OCI-LY7 (cell line): ENCODE results near the gene CNTN5. TPM values are rescaled to one million over a fixed set of nuclear protein-coding genes. Genes with fewer than 3 reads are reported as not detected.
"Not testable (repeated sequence)": the region's sequence is repeated elsewhere in the genome, so short reads cannot be mapped to it uniquely, and the experiment has no call there.

ENCODE experiments used
- BruUV-seq: library from RNA; stranded (reverse); fragments of 400-500 nt; replicated peaks from 2 replicates; lab custom pipeline; 2021; lab: Mats Ljungman, UMichigan
- CTCF ChIA-PET: fragments of 300-600 bp; sonication (Branson Sonifier 250); formaldehyde crosslinking; loops from one replicate; lab custom pipeline; 2022; ENCODE audit warnings: antibody characterized with exemption; ENCODE audit not compliant: unreplicated experiment; lab: Charles Lee
- POLR2A ChIA-PET: fragments of 300-600 bp; sonication (Branson Sonifier 250); formaldehyde crosslinking; loops from one replicate; lab custom pipeline; 2022; ENCODE audit warnings: antibody characterized with exemption; lab: Charles Lee
- DNase-seq: peaks from one replicate; pipeline ENCODE4 v3.0.0-alpha.2; 2015; ENCODE audit warnings: low spot score
- H2AFZ ChIP-seq: fragments of 200-600 bp; sonication (generic), shearing (Covaris generic); 2 replicates; pipeline ENCODE4 v1.6.1; 2014; ENCODE audit warnings: mild to moderate bottlenecking, antibody characterized with exemption, low read length, moderate library complexity
- H3K27ac ChIP-seq: fragments of 200-600 bp; sonication (generic); 2 replicates; pipeline ENCODE4 v1.5.1; 2014; ENCODE audit warnings: mixed run types, low read depth, mild to moderate bottlenecking, moderate library complexity, low read length, inconsistent platforms; ENCODE audit not compliant: poor library complexity, severe bottlenecking
- H3K36me3 ChIP-seq: fragments of 200-600 bp; sonication (generic); 2 replicates; pipeline ENCODE4 v1.6.1; 2014; ENCODE audit warnings: mild to moderate bottlenecking, antibody characterized with exemption, low read length, moderate library complexity, mixed read lengths; ENCODE audit not compliant: insufficient read depth
- H3K4me1 ChIP-seq: fragments of 200-600 bp; sonication (generic); 2 replicates; pipeline ENCODE4 v1.5.1; 2014; ENCODE audit warnings: mild to moderate bottlenecking, low read length; ENCODE audit not compliant: insufficient read depth, poor library complexity, severe bottlenecking
- H3K4me2 ChIP-seq: fragments of 200-600 bp; sonication (generic); 2 replicates; pipeline ENCODE4 v1.6.1; 2014; ENCODE audit warnings: mild to moderate bottlenecking, low read length
- H3K4me3 ChIP-seq: fragments of 200-600 bp; sonication (generic); 2 replicates; pipeline ENCODE4 v1.5.1; 2014; ENCODE audit warnings: mild to moderate bottlenecking, low read depth, low read length; ENCODE audit not compliant: poor library complexity, severe bottlenecking
- H3K79me2 ChIP-seq: fragments of 200-600 bp; sonication (generic); 2 replicates; pipeline ENCODE4 v1.6.1; 2016; ENCODE audit warnings: low read depth, mild to moderate bottlenecking, low read length, moderate library complexity, mixed read lengths; ENCODE audit not compliant: insufficient read depth
- H3K9me2 ChIP-seq: fragments of 200-600 bp; sonication (generic); 2 replicates; pipeline ENCODE4 v1.6.1; 2016; ENCODE audit warnings: mild to moderate bottlenecking, low read length, mixed read lengths; ENCODE audit not compliant: insufficient read depth
- H3K9me3 ChIP-seq: fragments of 200-600 bp; sonication (generic); 2 replicates; pipeline ENCODE4 v1.6.1; 2014; ENCODE audit warnings: mild to moderate bottlenecking, mixed run types, low read length, mixed read lengths
- H4K20me1 ChIP-seq: fragments of 200-600 bp; sonication (generic); 2 replicates; pipeline ENCODE4 v1.6.1; 2014; ENCODE audit warnings: mild to moderate bottlenecking, antibody characterized with exemption, low read length, moderate library complexity, mixed read lengths; ENCODE audit not compliant: insufficient read depth
- EZH2phosphoT487 ChIP-seq: fragments of 200-600 bp; sonication (generic); IDR thresholded peaks from 2 replicates; pipeline ENCODE4 v1.6.1; 2018; ENCODE audit warnings: low read depth, borderline replicate concordance, mild to moderate bottlenecking, mixed run types, antibody characterized with exemption, low read length, moderate library complexity, mixed read lengths
- intact Hi-C: fragments of 100-400 bp; cut with micrococcal nuclease; formaldehyde crosslinking; loops from one replicate; pipeline ENCODE4 v1.10.0; 2022; ENCODE audit not compliant: unreplicated experiment
- total RNA-seq, 2 experiments: library from RNA; depleted of rRNA in 1 of 2; stranded (reverse); fragments of >200 nt in 1 of 2; shearing (Covaris generic) in 1 of 2; gene quantifications; 2 replicates each; pipeline ENCODE4 v1.2.3, GENCODE V29; 2014 to 2022
- TF ChIP-seq, protein P1 (sequence below): fragments of 200-600 bp; sonication (generic); conservative IDR thresholded peaks from 2 replicates; pipeline ENCODE4 v1.5.1; 2014; ENCODE audit warnings: mild to moderate bottlenecking, antibody characterized with exemption, low read length, moderate library complexity, mixed read lengths

CNTN5 gene
- total RNA-seq, 2 experiments from 2014 or later = not detected

DNA sequence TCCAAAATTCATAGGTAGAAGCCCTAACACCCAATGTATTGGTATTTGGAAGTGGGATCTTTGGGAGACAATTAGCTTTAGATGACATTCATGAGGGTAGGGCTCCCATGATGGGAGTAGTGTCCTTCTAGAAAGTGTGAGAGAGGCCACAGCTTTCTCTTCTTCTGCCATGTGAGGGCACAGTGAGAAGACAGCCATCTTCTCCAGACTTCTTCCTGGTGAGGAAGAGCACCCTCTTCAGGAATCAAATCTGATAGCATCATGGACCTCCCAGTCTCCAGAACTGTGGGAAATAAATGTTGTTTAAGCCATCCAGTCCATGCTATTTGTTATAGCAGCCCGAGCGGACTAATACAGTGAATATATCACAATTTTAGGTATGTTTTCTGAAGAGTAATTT, 96.9 kb downstream of the CNTN5 start:
- POLR2A ChIA-PET = interaction anchor here (0.5 kb wide), 1 partner anchor 1218 kb away, joined by 3 read pairs; no protein-coding TSS in a partner anchor
- CTCF ChIA-PET = no interaction called here

GRCh38 chr11:99133862-99134261, 113.1 kb downstream of the CNTN5 start:
- H3K4me2 ChIP-seq, H4K20me1 ChIP-seq, H3K79me2 ChIP-seq, H2AFZ ChIP-seq, H3K9me3 ChIP-seq, CTCF ChIA-PET, H3K27ac ChIP-seq, intact Hi-C loops, BruUV-seq, H3K4me3 ChIP-seq, H3K9me2 ChIP-seq, H3K36me3 ChIP-seq, H3K4me1 ChIP-seq, DNase-seq: not testable (repeated sequence)
- POLR2A ChIA-PET = interaction anchor here (0.7 kb wide), 1 partner anchor 41 kb away, joined by 3 read pairs; no protein-coding TSS in a partner anchor

More for the DNA sequence above, 96.9 kb downstream of the CNTN5 start:
- Histone ChIP-seq H3K9me2 (no peaks in the 10 kb centered on the region), H3K27ac (no peak overlapping the region), H3K9me3 (no peaks in the 10 kb centered on the region), H3K4me3 (no peak overlapping the region), H3K4me1 (no peaks in the 10 kb centered on the region), H3K79me2 (no peaks in the 10 kb centered on the region), H3K36me3 (no peaks in the 10 kb centered on the region), H3K4me2 (no peak overlapping the region), H4K20me1 (no peaks in the 10 kb centered on the region), H2AFZ (no peak overlapping the region)
- intact Hi-C loops = no loop called here
- no TSS peak for BruUV-seq
- no peak for TF ChIP-seq EZH2phosphoT487
- TF ChIP-seq, protein P1, sequence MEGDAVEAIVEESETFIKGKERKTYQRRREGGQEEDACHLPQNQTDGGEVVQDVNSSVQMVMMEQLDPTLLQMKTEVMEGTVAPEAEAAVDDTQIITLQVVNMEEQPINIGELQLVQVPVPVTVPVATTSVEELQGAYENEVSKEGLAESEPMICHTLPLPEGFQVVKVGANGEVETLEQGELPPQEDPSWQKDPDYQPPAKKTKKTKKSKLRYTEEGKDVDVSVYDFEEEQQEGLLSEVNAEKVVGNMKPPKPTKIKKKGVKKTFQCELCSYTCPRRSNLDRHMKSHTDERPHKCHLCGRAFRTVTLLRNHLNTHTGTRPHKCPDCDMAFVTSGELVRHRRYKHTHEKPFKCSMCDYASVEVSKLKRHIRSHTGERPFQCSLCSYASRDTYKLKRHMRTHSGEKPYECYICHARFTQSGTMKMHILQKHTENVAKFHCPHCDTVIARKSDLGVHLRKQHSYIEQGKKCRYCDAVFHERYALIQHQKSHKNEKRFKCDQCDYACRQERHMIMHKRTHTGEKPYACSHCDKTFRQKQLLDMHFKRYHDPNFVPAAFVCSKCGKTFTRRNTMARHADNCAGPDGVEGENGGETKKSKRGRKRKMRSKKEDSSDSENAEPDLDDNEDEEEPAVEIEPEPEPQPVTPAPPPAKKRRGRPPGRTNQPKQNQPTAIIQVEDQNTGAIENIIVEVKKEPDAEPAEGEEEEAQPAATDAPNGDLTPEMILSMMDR = no peak
- DNase-seq = no peak

DNA sequence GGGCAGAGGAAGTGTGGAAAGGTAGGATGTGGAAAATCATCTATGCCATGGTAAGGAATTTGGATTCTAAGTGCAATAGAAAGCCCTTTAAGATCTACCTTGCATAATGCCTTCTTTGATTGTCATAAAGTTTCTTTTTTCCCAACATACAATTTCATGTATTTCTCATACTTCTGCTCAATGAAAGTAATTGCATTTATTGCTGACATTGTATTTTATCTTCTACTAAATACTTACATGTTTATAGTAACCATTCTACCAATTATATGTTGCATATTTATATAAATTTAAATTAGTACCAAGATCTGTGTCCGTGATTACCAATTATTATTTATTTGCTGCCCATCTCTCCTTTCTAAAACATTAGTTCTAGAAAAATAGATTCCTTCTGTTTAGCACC, 114.8 kb downstream of the CNTN5 start:
- no peak for DNase-seq
- intact Hi-C loops = no loop called here
- Histone ChIP-seq H3K4me1 (no peaks in the 10 kb centered on the region), H2AFZ (no peak overlapping the region), H3K4me2 (no peak overlapping the region), H3K36me3 (no peaks in the 10 kb centered on the region), H3K4me3 (no peak overlapping the region), H3K27ac (no peak overlapping the region), H3K9me3 (no peaks in the 10 kb centered on the region), H3K9me2 (no peaks in the 10 kb centered on the region), H3K79me2 (no peaks in the 10 kb centered on the region), H4K20me1 (no peaks in the 10 kb centered on the region)
- BruUV-seq = no TSS peak
- TF ChIP-seq, protein P1 = no peak
- no peak for TF ChIP-seq EZH2phosphoT487
- POLR2A ChIA-PET = no interaction called here
- CTCF ChIA-PET = no interaction called here
